Activated T-cell treated with anti-CD3 and anti-CD28 coated beads, Interleukin-2, amount 50 U/mL, for 72 hours (primary cell): ENCODE measurements around the gene TAS2R1. TPM values are rescaled to one million over a fixed set of nuclear protein-coding genes. Genes with fewer than 3 reads are reported as not detected.

Experiments used
- ATAC-seq, 2 donors: fragments of 150-1000 bp; cut with Tn5 transposase; replicated peaks in 1 of 2; 2 replicates each; pipeline ENCODE4 v1.10.0; 2021; ENCODE audit warnings: moderate library complexity in 2 of 2, mild to moderate bottlenecking in 1 of 2
- DNase-seq, 2 donors: peaks; one replicate each; pipeline ENCODE4 v3.0.0; 2021 to 2022; ENCODE audit warnings: mixed read lengths in 1 of 2
- H3K27ac Mint-ChIP-seq: one replicate; pipeline ENCODE4 v1.8.0; 2022; ENCODE audit warnings: mild to moderate bottlenecking, moderate library complexity, mixed read lengths
- H3K27me3 Mint-ChIP-seq: one replicate; pipeline ENCODE4 v1.8.0; 2022; ENCODE audit warnings: low read depth, mixed read lengths
- H3K36me3 Mint-ChIP-seq, 2 donors: one replicate each; pipeline ENCODE4 v1.8.0; 2022; ENCODE audit warnings: mixed read lengths in 2 of 2, mild to moderate bottlenecking in 1 of 2; ENCODE audit not compliant: insufficient read depth in 2 of 2
- H3K4me1 Mint-ChIP-seq: one replicate; pipeline ENCODE4 v1.8.0; 2022; ENCODE audit warnings: low read depth, mixed read lengths
- H3K4me3 Mint-ChIP-seq, 2 donors: one replicate each; pipeline ENCODE4 v1.8.0; 2022; ENCODE audit warnings: mild to moderate bottlenecking in 2 of 2, mixed read lengths in 2 of 2, moderate library complexity in 2 of 2
- H3K9me3 Mint-ChIP-seq, 2 donors: one replicate each; pipeline ENCODE4 v1.8.0; 2022; ENCODE audit warnings: mixed read lengths in 2 of 2
- total RNA-seq, 2 donors: library from RNA; stranded (reverse); gene quantifications; one replicate each; pipeline ENCODE4 v1.2.3, GENCODE V29; 2022

The TAS2R1 gene
- total RNA-seq, 2 donors from 2014 or later: not detected

DNA sequence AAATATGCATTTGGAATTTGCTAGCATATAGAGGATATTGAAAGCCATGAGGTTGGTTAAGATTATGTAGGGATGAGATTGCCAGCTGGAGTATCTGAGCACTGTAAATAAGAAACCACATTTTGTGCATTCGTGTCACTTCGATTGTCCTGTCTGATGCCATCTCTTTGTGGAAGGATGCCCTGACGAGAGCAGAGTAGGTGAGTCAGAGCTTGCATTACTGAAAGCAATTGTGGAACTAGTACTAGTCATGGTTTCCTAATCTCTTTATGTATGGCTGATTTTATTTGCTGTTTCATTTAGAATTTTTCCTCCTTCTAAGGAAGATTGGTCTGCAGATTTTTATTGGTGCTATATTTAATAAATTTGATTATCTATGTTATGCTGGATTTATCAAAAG is 14.5 kb upstream of the TAS2R1 start:
- Mint-ChIP-seq H3K9me3 (peaks cover under 1% of the 10 kb centered on the region in 2 donors), H3K4me1 (no peaks in the 10 kb centered on the region)

GRCh38 chr5:9642621-9643020 is 12.5 kb upstream of the TAS2R1 start:
- DNase-seq (no peak), ATAC-seq (no peak)
- Mint-ChIP-seq H3K4me1 (no peaks in the 10 kb centered on the region), H3K9me3 (peaks cover 8 to 12% of the 10 kb centered on the region in 2 donors), H3K27ac (no peak overlapping the region), H3K36me3 (peaks cover 0 to 8% of the 10 kb centered on the region in 2 donors), H3K27me3 (no peaks in the 10 kb centered on the region), H3K4me3 (no peak overlapping the region)

More for the DNA sequence above, 14.5 kb upstream of the TAS2R1 start:
- peaks cover 0 to under 1% of the 10 kb centered on the region in 2 donors for H3K36me3 Mint-ChIP-seq
- H3K27me3 Mint-ChIP-seq: no peaks in the 10 kb centered on the region
- DNase-seq (no peak), ATAC-seq (no peak)
- no peak overlapping the region for H3K4me3 Mint-ChIP-seq
- no peak overlapping the region for H3K27ac Mint-ChIP-seq

DNA sequence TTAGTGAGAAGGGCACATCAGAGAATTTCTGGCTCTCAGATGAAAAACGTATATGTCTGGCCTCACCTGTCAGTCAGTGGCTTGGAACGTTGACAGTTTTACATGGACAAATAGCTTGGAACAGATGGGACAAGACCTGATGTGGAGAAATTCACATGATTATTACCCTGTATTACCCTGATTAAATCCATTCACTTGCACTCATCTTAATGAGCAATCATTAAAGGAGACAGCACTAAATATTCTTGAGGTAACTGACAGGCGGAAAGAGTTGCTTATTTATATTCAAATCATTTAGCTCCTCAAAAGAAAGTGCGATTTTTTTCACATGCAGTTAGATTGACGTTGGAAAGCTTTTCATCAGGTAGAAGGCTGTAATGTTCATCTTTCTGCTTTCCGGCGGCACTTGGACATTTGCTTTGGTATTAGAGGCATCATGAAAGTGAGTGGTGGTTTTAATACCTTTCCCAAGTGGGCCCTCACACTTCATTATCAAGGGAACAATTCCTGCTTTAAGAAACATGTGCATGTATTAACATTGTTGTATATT is 11.7 kb upstream of the TAS2R1 start:
- no peaks in the 10 kb centered on the region for H3K27me3 Mint-ChIP-seq
- ATAC-seq (no peak), DNase-seq (no peak)
- no peak overlapping the region for H3K4me3 Mint-ChIP-seq
- peaks cover 0 to 8% of the 10 kb centered on the region in 2 donors for H3K36me3 Mint-ChIP-seq
- H3K9me3 Mint-ChIP-seq: peaks cover 9 to 15% of the 10 kb centered on the region in 2 donors
- H3K27ac Mint-ChIP-seq: no peak overlapping the region
- H3K4me1 Mint-ChIP-seq: no peaks in the 10 kb centered on the region

DNA sequence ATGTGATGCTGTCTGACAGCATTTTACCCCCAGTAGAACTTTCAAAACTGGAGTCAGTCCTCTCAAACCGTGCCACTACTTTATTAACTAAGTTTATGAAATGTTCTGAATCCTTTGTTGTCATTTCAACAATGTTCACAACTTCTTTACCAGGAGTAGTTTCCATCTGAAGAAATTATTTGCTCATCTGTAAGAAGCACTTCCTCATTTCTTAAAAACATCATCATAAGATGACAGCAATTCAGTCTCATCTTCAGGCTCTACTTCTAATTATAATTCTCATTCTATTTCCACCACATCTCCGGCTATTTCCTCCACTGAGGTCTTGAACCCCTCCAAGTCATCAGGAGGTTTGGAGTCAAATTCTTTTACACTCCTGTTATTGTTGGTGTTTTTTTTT is 2.3 kb upstream of the TAS2R1 start:
- no peaks in the 10 kb centered on the region for H3K27me3 Mint-ChIP-seq
- no peak overlapping the region for H3K4me3 Mint-ChIP-seq
- H3K4me1 Mint-ChIP-seq: no peaks in the 10 kb centered on the region
- DNase-seq: no peak
- H3K27ac Mint-ChIP-seq: no peak overlapping the region
- H3K9me3 Mint-ChIP-seq: peaks cover 16 to 24% of the 10 kb centered on the region in 2 donors
- ATAC-seq: no peak
- no peaks in the 10 kb centered on the region for H3K36me3 Mint-ChIP-seq

- Mint-ChIP-seq H3K36me3 (no peaks in the 10 kb centered on the region), H3K4me1 (no peaks in the 10 kb centered on the region), H3K9me3 (peaks cover 4 to 5% of the 10 kb centered on the region in 2 donors), H3K27me3 (no peaks in the 10 kb centered on the region), H3K4me3 (no peak overlapping the region), H3K27ac (no peak overlapping the region)
- ATAC-seq (no peak), DNase-seq (no peak)
These were observed 2.6 kb downstream of the TAS2R1 start for GRCh38 chr5:9627541-9627940.

DNA sequence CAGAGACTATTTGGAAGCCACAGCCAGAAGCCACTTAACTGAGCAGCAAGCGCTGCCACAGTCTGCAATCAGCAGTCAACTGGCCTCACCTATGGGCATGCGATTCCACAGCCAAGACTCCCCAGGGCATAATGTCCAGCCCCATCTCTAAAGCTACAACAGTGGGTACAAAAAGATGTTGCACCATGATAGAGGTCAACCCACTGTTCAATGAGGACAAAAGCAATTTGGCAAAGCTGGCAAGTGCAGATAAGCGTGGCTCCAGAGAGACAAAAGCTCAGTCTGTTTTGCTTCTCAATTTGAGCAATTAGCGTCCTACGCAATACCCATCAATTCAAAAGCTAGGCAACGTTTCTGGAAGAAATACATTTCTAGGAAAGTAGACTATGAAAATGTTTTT is 3.2 kb downstream of the TAS2R1 start:
- ATAC-seq: no peak
- Mint-ChIP-seq H3K36me3 (peaks cover 0 to 2% of the 10 kb centered on the region in 2 donors), H3K9me3 (peaks cover 4 to 5% of the 10 kb centered on the region in 2 donors), H3K4me1 (no peaks in the 10 kb centered on the region), H3K4me3 (no peak overlapping the region), H3K27me3 (no peaks in the 10 kb centered on the region), H3K27ac (no peak overlapping the region)
- DNase-seq: no peak

GRCh38 chr5:9625731-9626130 is 4.4 kb downstream of the TAS2R1 start:
- Mint-ChIP-seq H3K27ac (no peak overlapping the region), H3K4me3 (no peak overlapping the region), H3K27me3 (no peaks in the 10 kb centered on the region), H3K36me3 (peaks cover 0 to 2% of the 10 kb centered on the region in 2 donors), H3K9me3 (peaks cover 3 to 4% of the 10 kb centered on the region in 2 donors), H3K4me1 (no peaks in the 10 kb centered on the region)
- ATAC-seq: no peak
- no peak for DNase-seq

GRCh38 chr5:9625286-9625685 is 4.9 kb downstream of the TAS2R1 start:
- DNase-seq (no peak), ATAC-seq (no peak)
- H3K9me3 Mint-ChIP-seq: peaks cover 3 to 4% of the 10 kb centered on the region in 2 donors
- peaks cover 0 to 2% of the 10 kb centered on the region in 2 donors for H3K36me3 Mint-ChIP-seq
- H3K4me1 Mint-ChIP-seq: no peaks in the 10 kb centered on the region
- no peak overlapping the region for H3K4me3 Mint-ChIP-seq
- H3K27me3 Mint-ChIP-seq: no peaks in the 10 kb centered on the region
- H3K27ac Mint-ChIP-seq: no peak overlapping the region

- DNase-seq (no peak), ATAC-seq (no peak)
- no peak overlapping the region for H3K27ac Mint-ChIP-seq
- peaks cover 0 to 2% of the 10 kb centered on the region in 2 donors for H3K36me3 Mint-ChIP-seq
- no peaks in the 10 kb centered on the region for H3K27me3 Mint-ChIP-seq
- H3K4me3 Mint-ChIP-seq: no peak overlapping the region
- no peaks in the 10 kb centered on the region for H3K4me1 Mint-ChIP-seq
- H3K9me3 Mint-ChIP-seq: peaks cover 3 to 4% of the 10 kb centered on the region in 2 donors
These were observed 5.8 kb downstream of the TAS2R1 start for GRCh38 chr5:9624196-9624947.

DNA sequence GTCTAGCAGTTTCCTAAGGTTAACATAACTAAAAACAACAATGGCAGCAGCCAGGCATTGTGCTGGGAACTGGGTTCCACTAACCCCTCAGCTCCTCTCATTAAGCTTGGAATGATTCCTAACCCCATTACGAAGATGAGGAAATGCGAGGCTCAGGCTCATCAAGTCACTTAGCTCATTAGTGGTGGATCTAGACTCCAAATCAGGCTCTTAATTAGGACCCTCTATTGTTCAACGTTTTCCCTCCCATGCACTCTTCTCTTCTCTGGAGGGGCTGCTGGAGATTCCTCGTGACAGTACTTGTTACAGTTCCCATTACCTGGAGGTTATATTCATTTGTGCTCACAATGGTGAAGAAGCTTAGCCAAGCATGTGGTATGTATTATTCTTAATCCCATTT is 6.5 kb downstream of the TAS2R1 start:
- no peaks in the 10 kb centered on the region for H3K27me3 Mint-ChIP-seq
- no peak overlapping the region for H3K27ac Mint-ChIP-seq
- H3K4me1 Mint-ChIP-seq: no peaks in the 10 kb centered on the region
- peaks cover 0 to 2% of the 10 kb centered on the region in 2 donors for H3K36me3 Mint-ChIP-seq
- ATAC-seq (no peak), DNase-seq (no peak)
- no peak overlapping the region for H3K4me3 Mint-ChIP-seq
- peaks cover 0 to 7% of the 10 kb centered on the region in 2 donors for H3K9me3 Mint-ChIP-seq

- Mint-ChIP-seq H3K4me1 (no peaks in the 10 kb centered on the region), H3K36me3 (peaks cover 0 to 2% of the 10 kb centered on the region in 2 donors), H3K4me3 (no peak overlapping the region), H3K9me3 (peaks cover 0 to 7% of the 10 kb centered on the region in 2 donors), H3K27me3 (no peaks in the 10 kb centered on the region), H3K27ac (no peak overlapping the region)
- ATAC-seq (no peak), DNase-seq (no peak)
These were observed 7.2 kb downstream of the TAS2R1 start for GRCh38 chr5:9622971-9623421.

DNA sequence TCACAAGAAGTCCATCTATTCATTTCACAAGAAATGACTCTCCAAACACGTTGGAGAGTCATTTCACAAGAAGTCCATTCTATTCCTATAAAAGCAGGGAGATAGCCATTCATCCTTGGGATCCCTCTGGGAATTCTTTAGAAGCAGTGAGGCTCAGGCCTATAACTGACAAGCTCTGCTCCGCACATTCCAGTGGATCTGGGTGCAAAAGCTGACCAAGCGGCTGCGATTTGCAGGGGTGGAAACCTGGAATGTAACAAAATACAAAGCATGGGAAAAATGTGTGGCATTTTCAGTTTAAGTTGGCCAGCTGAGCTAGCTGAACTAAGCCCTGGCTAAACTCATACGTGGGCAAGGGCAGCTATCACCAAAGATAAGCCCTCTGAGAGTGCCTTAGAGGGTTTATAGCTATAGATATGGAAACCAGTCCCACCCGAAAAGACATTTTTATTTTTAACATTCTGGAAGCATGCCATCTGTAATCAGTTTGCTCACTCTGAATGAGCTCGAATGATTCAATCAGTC is 8.7 kb downstream of the TAS2R1 start:
- DNase-seq (no peak), ATAC-seq (no peak)
- Mint-ChIP-seq H3K4me3 (no peak overlapping the region), H3K36me3 (peaks cover 0 to 2% of the 10 kb centered on the region in 2 donors), H3K9me3 (peaks cover 0 to 7% of the 10 kb centered on the region in 2 donors), H3K27me3 (no peaks in the 10 kb centered on the region), H3K4me1 (no peaks in the 10 kb centered on the region), H3K27ac (no peak overlapping the region)

DNA sequence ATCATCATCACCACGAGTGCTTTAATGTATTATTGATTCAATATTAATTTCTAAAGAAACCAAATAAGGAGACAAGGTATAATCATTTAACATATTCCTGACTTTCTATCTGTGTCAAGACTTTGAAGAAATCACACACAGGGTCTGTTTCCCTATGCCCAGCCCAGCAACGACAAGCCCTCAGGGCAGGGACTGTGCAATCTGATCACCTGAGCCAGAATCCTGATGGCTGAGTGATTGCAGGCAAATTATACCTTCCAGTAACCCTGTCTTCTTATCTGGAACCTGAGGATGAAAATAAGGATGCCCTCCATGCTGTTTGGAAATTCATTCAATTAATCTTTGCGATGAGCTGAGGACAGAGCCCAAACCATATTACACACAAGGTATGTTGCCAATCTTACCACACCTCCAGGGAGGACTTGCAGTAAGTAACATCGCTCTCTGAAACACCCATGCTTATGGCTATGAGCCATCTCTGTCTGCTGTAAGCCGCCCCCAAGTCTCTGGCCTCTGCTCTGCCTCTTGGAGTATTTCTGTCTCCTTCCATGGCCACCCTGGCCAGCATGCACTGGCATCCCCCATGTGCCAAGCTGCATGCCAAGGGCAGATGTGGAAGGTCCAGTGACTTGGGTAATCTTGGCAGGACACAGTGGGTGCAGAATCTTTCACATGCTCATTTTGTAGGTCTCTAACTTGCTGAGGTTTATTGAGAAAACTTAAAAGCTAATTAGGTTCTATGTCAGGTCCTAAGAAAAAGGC is 10.6 kb downstream of the TAS2R1 start:
- peaks cover 0 to 2% of the 10 kb centered on the region in 2 donors for H3K36me3 Mint-ChIP-seq
- H3K4me3 Mint-ChIP-seq: no peak overlapping the region
- peaks cover 3 to 7% of the 10 kb centered on the region in 2 donors for H3K9me3 Mint-ChIP-seq
- no peak for ATAC-seq
- DNase-seq: no peak
- no peaks in the 10 kb centered on the region for H3K4me1 Mint-ChIP-seq
- H3K27ac Mint-ChIP-seq: no peak overlapping the region
- H3K27me3 Mint-ChIP-seq: no peaks in the 10 kb centered on the region
